HL-60 (cell line): ENCODE data around the gene MVP.

ENCODE experiments used
- GABPA ChIP-seq: IDR thresholded peaks from 2 replicates; pipeline ENCODE4 v1.6.1; 2012; ENCODE audit warnings: low read depth
- POLR2AphosphoS5 ChIP-seq: IDR thresholded peaks from 2 replicates; pipeline ENCODE4 v1.6.1; 2012; ENCODE audit warnings: low read depth
- SPI1 ChIP-seq: IDR thresholded peaks from 2 replicates; pipeline ENCODE4 v1.6.1; 2012; ENCODE audit warnings: low read depth, mild to moderate bottlenecking, borderline replicate concordance
- TF ChIP-seq, protein P1 (sequence below): IDR thresholded peaks from one replicate; pipeline ENCODE4 v1.5.1; 2011; ENCODE audit warnings: low read length, control low read depth, inconsistent platforms; ENCODE audit not compliant: insufficient read depth
- TF ChIP-seq, protein P2 (sequence below): IDR thresholded peaks from 2 replicates; pipeline ENCODE4 v1.6.1; 2012; ENCODE audit warnings: low read depth; ENCODE audit not compliant: insufficient replicate concordance

GRCh38 chr16:29877266-29877961, 57.2 kb downstream of the MVP start:
- TF ChIP-seq POLR2AphosphoS5 (no peak), GABPA (no peak), SPI1 (no peak)
- TF ChIP-seq, protein P1, sequence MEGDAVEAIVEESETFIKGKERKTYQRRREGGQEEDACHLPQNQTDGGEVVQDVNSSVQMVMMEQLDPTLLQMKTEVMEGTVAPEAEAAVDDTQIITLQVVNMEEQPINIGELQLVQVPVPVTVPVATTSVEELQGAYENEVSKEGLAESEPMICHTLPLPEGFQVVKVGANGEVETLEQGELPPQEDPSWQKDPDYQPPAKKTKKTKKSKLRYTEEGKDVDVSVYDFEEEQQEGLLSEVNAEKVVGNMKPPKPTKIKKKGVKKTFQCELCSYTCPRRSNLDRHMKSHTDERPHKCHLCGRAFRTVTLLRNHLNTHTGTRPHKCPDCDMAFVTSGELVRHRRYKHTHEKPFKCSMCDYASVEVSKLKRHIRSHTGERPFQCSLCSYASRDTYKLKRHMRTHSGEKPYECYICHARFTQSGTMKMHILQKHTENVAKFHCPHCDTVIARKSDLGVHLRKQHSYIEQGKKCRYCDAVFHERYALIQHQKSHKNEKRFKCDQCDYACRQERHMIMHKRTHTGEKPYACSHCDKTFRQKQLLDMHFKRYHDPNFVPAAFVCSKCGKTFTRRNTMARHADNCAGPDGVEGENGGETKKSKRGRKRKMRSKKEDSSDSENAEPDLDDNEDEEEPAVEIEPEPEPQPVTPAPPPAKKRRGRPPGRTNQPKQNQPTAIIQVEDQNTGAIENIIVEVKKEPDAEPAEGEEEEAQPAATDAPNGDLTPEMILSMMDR: no peak
- TF ChIP-seq, protein P2, sequence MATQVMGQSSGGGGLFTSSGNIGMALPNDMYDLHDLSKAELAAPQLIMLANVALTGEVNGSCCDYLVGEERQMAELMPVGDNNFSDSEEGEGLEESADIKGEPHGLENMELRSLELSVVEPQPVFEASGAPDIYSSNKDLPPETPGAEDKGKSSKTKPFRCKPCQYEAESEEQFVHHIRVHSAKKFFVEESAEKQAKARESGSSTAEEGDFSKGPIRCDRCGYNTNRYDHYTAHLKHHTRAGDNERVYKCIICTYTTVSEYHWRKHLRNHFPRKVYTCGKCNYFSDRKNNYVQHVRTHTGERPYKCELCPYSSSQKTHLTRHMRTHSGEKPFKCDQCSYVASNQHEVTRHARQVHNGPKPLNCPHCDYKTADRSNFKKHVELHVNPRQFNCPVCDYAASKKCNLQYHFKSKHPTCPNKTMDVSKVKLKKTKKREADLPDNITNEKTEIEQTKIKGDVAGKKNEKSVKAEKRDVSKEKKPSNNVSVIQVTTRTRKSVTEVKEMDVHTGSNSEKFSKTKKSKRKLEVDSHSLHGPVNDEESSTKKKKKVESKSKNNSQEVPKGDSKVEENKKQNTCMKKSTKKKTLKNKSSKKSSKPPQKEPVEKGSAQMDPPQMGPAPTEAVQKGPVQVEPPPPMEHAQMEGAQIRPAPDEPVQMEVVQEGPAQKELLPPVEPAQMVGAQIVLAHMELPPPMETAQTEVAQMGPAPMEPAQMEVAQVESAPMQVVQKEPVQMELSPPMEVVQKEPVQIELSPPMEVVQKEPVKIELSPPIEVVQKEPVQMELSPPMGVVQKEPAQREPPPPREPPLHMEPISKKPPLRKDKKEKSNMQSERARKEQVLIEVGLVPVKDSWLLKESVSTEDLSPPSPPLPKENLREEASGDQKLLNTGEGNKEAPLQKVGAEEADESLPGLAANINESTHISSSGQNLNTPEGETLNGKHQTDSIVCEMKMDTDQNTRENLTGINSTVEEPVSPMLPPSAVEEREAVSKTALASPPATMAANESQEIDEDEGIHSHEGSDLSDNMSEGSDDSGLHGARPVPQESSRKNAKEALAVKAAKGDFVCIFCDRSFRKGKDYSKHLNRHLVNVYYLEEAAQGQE: no peak
